Neural cell (in vitro differentiated cells): ENCODE measurements around the gene SUSD4. TPM values are rescaled to one million over a fixed set of nuclear protein-coding genes. Genes with fewer than 3 reads are reported as not detected.

Experiments
- H2AFZ ChIP-seq: fragments of 200-600, 300-800 bp; sonication (generic), shearing (Covaris generic); 2 replicates; pipeline ENCODE4 v1.6.0; 2014; ENCODE audit warnings: low read depth, mild to moderate bottlenecking, antibody characterized with exemption, low read length, moderate library complexity
- H3F3A ChIP-seq: fragments of 200-600 bp; shearing (Covaris generic); 2 replicates; pipeline ENCODE4 v1.6.1; 2016; ENCODE audit warnings: mild to moderate bottlenecking, moderate library complexity, mixed read lengths, antibody characterized with exemption, low read length; ENCODE audit not compliant: insufficient read depth, poor library complexity, severe bottlenecking
- H3K27ac ChIP-seq: fragments of 200-600, 300-800 bp; sonication (generic), shearing (Covaris generic); 2 replicates; pipeline ENCODE4 v1.5.1; 2014; ENCODE audit warnings: mild to moderate bottlenecking, low read length, moderate library complexity
- H3K27me3 ChIP-seq: fragments of 300-800, 200-600 bp; sonication (generic), shearing (Covaris generic); 2 replicates; pipeline ENCODE4 v1.6.0; 2014; ENCODE audit warnings: mild to moderate bottlenecking, low read depth, low read length, moderate library complexity; ENCODE audit not compliant: insufficient read depth
- H3K36me3 ChIP-seq: fragments of 300-800, 200-600 bp; sonication (generic), shearing (Covaris generic); 2 replicates; pipeline ENCODE4 v1.5.1; 2014; ENCODE audit warnings: mild to moderate bottlenecking, antibody characterized with exemption, low read length, moderate library complexity; ENCODE audit not compliant: insufficient read depth
- H3K4me2 ChIP-seq: fragments of 300-800, 200-600 bp; sonication (generic), shearing (Covaris generic); 2 replicates; pipeline ENCODE4 v1.6.0; 2014; ENCODE audit warnings: mild to moderate bottlenecking, low read length
- H3K4me3 ChIP-seq: fragments of 300-800, 200-600 bp; sonication (generic), shearing (Covaris generic); 2 replicates; pipeline ENCODE4 v1.5.1; 2014; ENCODE audit warnings: mild to moderate bottlenecking, low read length, moderate library complexity
- H3K79me2 ChIP-seq: fragments of 200-600 bp; shearing (Covaris generic); replicated peaks from 2 replicates; pipeline ENCODE4 v1.6.0; 2014; ENCODE audit warnings: mild to moderate bottlenecking, low read length, moderate library complexity; ENCODE audit not compliant: insufficient read depth
- H3K9ac ChIP-seq: fragments of 300-800, 200-600 bp; sonication (generic), shearing (Covaris generic); 2 replicates; pipeline ENCODE4 v1.6.1; 2016; ENCODE audit warnings: mild to moderate bottlenecking, low read length, mixed read lengths
- H3K9me2 ChIP-seq: fragments of 200-600 bp; shearing (Covaris generic); 2 replicates; pipeline ENCODE4 v1.6.1; 2016; ENCODE audit warnings: mild to moderate bottlenecking, low read length, mixed read lengths; ENCODE audit not compliant: insufficient read depth
- H3K9me3 ChIP-seq: fragments of 200-600, 300-800 bp; sonication (generic), shearing (Covaris generic); 2 replicates; pipeline ENCODE4 v1.6.1; 2016; ENCODE audit warnings: mild to moderate bottlenecking, mixed run types, low read length, moderate library complexity, mixed read lengths
- H4K20me1 ChIP-seq: fragments of 200-600 bp; shearing (Covaris generic); 2 replicates; pipeline ENCODE4 v1.6.1; 2016; ENCODE audit warnings: mild to moderate bottlenecking, mixed run types; ENCODE audit not compliant: insufficient read depth
- EP300 ChIP-seq: fragments of 450-650 bp; conservative IDR thresholded peaks from 2 replicates; pipeline ENCODE4 v1.6.1; 2014; ENCODE audit warnings: antibody characterized with exemption, mild to moderate bottlenecking, moderate library complexity; ENCODE audit not compliant: poor library complexity, severe bottlenecking
- EZH2 ChIP-seq: fragments of 200-600, 300-800 bp; shearing (Covaris generic), sonication (generic); IDR thresholded peaks from 2 replicates; pipeline ENCODE4 v1.6.1; 2014; ENCODE audit warnings: antibody characterized with exemption, low read length, borderline replicate concordance, mild to moderate bottlenecking; ENCODE audit not compliant: insufficient read depth, poor library complexity, severe bottlenecking
- MXI1 ChIP-seq: fragments of 450-650 bp; conservative IDR thresholded peaks from 2 replicates; pipeline ENCODE4 v1.6.1; 2014; ENCODE audit warnings: antibody characterized with exemption, mild to moderate bottlenecking; ENCODE audit not compliant: poor library complexity, severe bottlenecking
- POLR2AphosphoS5 ChIP-seq: IDR thresholded peaks from 2 replicates; pipeline ENCODE4 v1.6.1; 2012
- RAD21 ChIP-seq: fragments of 450-650 bp; conservative IDR thresholded peaks from 2 replicates; pipeline ENCODE4 v1.6.1; 2014; ENCODE audit warnings: antibody characterized with exemption, mild to moderate bottlenecking, moderate library complexity
- REST ChIP-seq: IDR thresholded peaks from 2 replicates; pipeline ENCODE4 v1.6.1; 2012; ENCODE audit warnings: borderline replicate concordance
- SMC3 ChIP-seq: fragments of 450-650 bp; conservative IDR thresholded peaks from 2 replicates; pipeline ENCODE4 v1.6.1; 2014; ENCODE audit warnings: antibody characterized with exemption, mild to moderate bottlenecking, moderate library complexity; ENCODE audit not compliant: poor library complexity
- TAF1 ChIP-seq: IDR thresholded peaks from 2 replicates; pipeline ENCODE4 v1.6.1; 2012; ENCODE audit warnings: low read depth
- polyA plus RNA-seq: library from polyadenylated mRNA; depleted of rRNA; stranded (reverse); fragments of >200 nt; gene quantifications from 2 replicates; pipeline ENCODE4 v1.2.3, GENCODE V29; 2014
- TF ChIP-seq, protein P1 (sequence below): fragments of 450-650 bp; IDR thresholded peaks from 2 replicates; pipeline ENCODE4 v1.5.1; 2014; ENCODE audit warnings: antibody characterized with exemption, mild to moderate bottlenecking, moderate library complexity; ENCODE audit not compliant: poor library complexity, severe bottlenecking

Gene SUSD4
- polyA plus RNA-seq, 1 donor from 2014 or later, result 31.5 TPM

DNA sequence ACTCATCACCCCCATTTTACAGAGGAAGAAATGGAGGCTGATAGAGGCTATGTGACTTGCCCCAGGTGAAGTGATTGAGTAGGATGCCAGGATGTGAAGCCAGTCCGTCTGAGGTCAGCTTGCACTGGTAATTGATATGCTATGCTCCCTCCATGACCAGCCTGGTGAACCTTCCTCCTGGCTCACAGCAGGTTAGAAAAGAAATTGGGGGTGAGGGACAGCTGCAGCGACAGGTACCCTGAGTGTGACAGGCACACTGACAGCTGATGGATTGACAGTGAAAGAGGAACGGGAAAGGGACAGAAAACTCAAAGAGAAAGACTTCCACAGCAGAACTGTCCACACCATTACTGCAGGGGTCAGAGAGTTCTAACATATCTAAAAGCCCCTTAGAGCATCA, 102.1 kb downstream of the SUSD4 start:
- H3K4me2 ChIP-seq, result no peak overlapping the region
- H2AFZ ChIP-seq, result no peak overlapping the region
- H3K4me3 ChIP-seq, result no peak overlapping the region
- no peaks in the 10 kb centered on the region for H3F3A ChIP-seq
- H3K36me3 ChIP-seq, result no peaks in the 10 kb centered on the region
- no peaks in the 10 kb centered on the region for H3K27me3 ChIP-seq
- no peaks in the 10 kb centered on the region for H4K20me1 ChIP-seq
- H3K27ac ChIP-seq, result no peak overlapping the region
- no peaks in the 10 kb centered on the region for H3K9me2 ChIP-seq
- no peaks in the 10 kb centered on the region for H3K9me3 ChIP-seq
- no peak overlapping the region for H3K9ac ChIP-seq
- no peaks in the 10 kb centered on the region for H3K79me2 ChIP-seq
- no peak for TF ChIP-seq POLR2AphosphoS5
- TF ChIP-seq TAF1, result no peak
- TF ChIP-seq SMC3, result no peak
- TF ChIP-seq RAD21, result no peak
- TF ChIP-seq REST, result no peak
- TF ChIP-seq, protein P1, sequence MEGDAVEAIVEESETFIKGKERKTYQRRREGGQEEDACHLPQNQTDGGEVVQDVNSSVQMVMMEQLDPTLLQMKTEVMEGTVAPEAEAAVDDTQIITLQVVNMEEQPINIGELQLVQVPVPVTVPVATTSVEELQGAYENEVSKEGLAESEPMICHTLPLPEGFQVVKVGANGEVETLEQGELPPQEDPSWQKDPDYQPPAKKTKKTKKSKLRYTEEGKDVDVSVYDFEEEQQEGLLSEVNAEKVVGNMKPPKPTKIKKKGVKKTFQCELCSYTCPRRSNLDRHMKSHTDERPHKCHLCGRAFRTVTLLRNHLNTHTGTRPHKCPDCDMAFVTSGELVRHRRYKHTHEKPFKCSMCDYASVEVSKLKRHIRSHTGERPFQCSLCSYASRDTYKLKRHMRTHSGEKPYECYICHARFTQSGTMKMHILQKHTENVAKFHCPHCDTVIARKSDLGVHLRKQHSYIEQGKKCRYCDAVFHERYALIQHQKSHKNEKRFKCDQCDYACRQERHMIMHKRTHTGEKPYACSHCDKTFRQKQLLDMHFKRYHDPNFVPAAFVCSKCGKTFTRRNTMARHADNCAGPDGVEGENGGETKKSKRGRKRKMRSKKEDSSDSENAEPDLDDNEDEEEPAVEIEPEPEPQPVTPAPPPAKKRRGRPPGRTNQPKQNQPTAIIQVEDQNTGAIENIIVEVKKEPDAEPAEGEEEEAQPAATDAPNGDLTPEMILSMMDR, result no peak
- no peak for TF ChIP-seq MXI1
- no peak for TF ChIP-seq EP300
- no peak for TF ChIP-seq EZH2

GRCh38 chr1:223260712-223261111, 103.3 kb downstream of the SUSD4 start:
- H3K27ac ChIP-seq, result no peak overlapping the region
- no peaks in the 10 kb centered on the region for H3K36me3 ChIP-seq
- no peaks in the 10 kb centered on the region for H3F3A ChIP-seq
- H3K9ac ChIP-seq, result no peak overlapping the region
- H3K79me2 ChIP-seq, result no peaks in the 10 kb centered on the region
- H3K9me3 ChIP-seq, result no peaks in the 10 kb centered on the region
- no peaks in the 10 kb centered on the region for H4K20me1 ChIP-seq
- H3K27me3 ChIP-seq, result no peaks in the 10 kb centered on the region
- no peak overlapping the region for H2AFZ ChIP-seq
- TF ChIP-seq EZH2 (no peak), SMC3 (no peak), POLR2AphosphoS5 (no peak), TAF1 (no peak), RAD21 (no peak), REST (no peak), EP300 (no peak), MXI1 (no peak)
- TF ChIP-seq, protein P1, result no peak
- no peaks in the 10 kb centered on the region for H3K9me2 ChIP-seq
- no peak overlapping the region for H3K4me2 ChIP-seq
- no peak overlapping the region for H3K4me3 ChIP-seq
